ENCODE measurements around the gene DST.
A peak's percentile ranks its signal among the peaks of the same experiment; 100 is the strongest.

DST gene

DNA sequence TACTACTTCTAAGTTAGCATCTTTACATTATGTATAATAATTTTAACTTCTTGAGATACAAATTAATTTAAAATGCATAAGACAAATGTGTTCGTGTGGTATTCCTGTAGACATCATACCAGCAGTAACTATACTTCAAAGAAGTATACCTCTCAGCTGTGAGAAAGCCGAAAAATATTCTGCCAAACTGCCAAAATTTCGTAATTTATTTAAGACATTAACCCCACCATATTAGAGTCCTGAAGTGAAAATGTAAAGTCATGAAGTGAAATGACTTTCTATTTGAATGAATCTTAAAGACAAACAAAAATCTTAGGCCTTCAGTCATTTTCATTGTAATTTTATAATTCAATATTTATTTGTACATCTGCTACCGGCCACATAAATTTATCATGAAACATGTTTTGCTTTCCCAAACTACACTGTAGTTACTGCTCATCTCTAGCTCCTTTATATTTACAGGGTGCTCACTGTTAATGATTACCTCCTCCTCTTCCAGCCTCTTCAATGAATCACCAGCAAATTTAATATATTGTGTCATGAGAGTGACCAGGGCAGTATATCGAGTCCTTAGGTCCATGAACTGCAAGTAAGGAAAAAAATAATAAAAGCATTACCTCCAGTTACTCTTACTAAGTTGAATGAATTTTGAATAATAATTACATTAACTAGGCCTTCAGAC, 18.5 kb downstream of the DST start:
- no peak for DNase-seq (ENCODE audit: low read depth)

DNA sequence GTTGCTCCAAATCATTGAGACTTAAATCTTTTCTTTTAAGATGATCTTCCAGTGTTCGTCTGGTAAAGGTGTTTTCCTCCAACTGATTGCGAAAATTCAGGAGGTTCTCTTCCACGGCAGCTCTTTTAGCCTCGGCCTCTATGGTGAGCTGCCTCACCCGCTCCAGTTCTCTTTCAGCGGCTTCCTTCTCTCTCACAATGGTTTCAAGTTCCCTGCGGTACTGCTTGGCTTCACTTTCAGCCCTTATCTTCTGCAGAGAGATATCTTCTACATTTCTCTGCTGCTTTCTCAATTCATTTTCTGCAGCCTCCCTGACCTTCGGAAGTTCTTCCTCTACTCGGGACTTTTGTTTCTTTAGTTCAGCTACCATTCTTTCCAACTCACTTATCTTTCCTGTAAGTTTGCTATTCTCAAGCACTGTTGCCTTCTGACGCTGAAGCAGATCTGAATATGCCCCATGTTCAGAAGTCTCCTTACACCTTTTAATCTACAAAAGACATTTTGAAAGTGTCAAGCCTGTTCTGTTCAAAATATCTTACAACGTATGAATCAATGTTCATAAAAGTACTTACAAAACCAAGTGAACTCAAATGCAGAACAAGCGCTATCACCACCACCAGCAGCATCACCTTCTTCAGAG, 22.3 kb downstream of the DST start:
- no peak for DNase-seq (ENCODE audit: low read depth)

DNA sequence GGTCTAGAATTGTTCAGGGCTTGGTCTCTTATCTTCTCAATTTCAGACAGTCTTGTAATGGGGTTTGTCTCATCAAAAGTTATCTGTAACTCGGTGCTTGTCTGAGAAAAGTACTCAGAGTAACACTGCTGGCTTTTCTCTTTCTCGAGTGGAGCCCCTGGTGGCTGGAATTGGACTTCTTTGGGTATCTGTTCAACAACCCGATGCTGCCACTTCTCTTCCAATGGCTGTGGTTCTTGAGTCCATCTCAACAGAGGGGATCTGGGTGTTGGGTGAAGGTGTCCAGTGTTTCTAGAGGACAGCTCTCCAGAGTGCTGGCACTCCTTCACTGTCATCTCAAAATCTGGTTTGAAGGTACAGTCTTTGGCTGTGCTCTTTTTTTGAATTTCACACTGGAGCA, 24.6 kb downstream of the DST start:
- no peak for DNase-seq (ENCODE audit: low read depth)

DNA sequence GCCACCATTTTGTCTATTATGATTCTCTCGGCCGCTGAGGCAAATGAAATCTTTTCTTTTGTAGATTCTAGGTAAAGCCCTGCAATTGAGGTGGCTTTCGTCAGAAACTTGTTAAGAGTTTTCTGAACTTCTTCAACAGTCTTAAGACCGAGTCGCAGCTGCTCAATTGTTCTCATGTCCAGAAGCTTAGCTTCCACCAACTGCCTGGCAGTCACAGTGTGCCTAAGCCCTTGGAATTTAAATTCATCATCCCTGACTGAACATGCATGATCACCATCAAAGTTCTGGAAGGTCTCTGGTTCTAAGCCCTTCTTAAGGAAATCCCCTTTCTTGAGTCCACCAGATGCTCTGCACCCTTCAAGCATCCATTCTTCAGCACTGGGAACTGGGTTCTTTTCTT, 25.7 kb downstream of the DST start:
- DNase-seq (ENCODE audit: low read depth) = no peak

DNA sequence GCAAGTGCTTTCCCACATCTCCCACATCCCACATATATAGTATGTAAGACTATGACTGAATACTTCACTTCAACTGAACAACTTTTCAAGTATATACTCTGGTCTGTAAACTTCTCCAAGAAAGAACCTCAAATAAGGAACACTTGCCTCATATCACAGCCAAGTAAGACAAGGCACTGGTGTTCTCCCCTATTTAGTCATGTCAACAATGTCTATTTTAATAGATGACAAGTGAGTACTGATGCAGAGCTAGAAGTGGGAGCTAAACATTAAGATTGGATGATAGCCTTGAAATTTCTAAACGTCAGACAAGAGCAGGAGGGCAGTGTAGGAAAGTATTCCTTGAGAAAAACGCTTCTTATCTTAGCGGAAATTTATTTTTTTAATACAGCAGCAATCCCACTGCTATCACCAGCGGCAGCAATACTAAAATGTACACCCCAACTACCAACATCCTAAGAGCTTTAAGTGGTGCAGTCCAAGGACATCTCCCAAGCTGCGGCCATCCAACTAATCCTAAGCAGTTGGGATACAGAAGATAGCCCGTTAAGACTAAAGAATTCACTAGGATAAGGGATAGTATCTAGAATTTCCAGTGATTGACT, 29.3 kb downstream of the DST start:
- no peak for DNase-seq (ENCODE audit: low read depth)

DNA sequence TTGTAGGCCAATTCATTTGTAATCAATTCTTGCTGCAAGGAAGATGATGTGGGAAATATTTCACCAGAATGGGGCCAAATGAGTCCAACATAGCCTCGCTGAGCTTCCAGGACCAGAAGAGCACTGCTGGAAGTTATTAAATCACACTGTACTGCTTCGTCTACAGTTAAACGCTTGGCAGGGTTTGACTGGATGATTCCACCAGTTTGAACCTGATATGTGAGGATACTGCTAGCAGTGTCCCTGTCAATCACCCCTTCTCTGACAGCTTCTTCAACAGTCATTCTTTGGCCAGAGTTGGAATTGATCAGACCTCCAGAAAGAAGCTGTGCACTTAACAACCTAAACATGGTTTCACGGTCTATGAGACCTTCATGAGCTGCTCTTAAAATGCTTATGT, 34.4 kb downstream of the DST start:
- DNase-seq (ENCODE audit: low read depth) = no peak

DNA sequence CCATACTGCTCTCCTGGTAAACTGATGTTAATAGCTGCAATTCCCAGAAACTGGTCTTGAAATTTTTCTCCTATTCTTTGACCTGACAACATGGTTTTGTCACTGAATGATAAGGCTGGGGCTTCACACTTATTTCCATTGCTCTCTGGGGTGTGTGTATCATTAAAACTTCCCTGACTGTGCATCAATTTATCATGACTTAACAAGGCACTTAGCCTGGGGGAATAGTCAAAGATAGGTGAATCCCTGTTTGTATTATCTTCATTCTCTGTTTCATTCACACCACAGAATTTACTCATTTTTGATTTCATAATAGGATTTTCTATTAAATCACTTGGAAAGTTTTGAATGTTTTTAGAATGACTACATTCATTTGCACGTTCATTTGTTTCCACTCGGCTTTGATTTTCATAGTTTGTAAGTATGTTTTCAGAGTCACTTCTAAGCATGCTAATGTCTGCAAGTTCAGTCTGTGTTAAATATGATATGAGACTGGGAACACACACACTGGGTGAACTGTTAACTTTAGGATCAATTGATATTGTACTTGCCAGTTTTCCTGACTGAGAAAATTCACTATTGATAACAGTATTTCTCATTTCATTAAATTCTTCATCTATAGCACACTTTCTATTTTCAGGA, 35.5 kb downstream of the DST start:
- DNase-seq (ENCODE audit: low read depth) = no peak

DNA sequence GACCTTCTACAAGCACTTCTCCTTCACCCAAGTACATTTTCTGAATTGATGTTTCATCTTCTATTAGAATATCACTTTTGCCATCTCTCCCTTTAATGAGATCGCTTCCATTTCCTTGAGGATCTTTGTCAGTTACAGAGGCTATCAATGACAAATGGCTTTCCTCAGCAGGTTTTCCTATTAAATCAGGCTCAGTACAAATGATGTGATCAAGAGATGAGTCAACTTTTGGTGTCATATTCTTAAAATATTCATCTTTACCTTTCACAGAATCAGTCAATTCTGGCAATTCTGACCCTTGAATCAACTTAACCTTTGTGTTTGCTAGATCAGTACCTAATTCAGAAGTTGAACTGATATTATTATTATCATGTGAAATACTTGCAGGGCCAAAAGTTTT, 37.3 kb downstream of the DST start:
- DNase-seq (ENCODE audit: low read depth) = no peak

DNA sequence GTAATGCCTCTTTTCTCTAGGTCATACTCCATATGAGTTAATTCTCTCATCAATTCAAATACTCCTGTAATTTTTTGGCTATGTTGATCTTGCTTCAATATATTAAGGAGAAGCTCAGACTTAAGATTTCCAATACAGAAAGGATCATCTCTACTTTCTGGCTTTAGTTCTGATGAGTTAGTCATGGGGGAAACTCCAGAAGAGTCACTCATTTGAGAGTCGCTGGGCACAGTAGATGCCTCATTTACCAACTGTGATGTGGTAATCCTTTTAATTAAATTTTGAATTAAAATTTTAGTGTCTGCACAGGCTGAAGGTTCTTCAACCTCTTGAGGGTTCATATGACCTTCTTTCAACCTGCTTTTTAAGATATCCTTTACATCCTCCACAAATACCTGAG, 38.5 kb downstream of the DST start:
- DNase-seq (ENCODE audit: low read depth) = no peak

DNA sequence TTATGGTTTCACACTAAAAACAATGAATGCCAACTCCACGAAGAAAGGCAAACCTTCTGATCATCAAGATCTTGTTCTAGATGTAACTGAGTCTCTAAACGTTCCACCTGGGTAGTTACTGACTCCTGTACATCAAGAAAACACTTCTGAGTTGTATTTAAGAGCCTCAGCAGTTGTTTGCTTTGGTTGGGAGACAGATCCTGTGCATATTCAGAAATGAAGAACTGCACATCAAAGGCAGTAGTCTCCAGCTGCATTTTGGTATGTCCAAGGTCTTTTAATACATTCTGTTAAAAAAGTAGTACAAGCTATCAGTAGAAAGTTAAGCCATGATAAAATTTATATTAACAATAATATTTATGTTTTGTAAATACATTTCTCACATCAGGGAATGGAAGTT, 41.3 kb downstream of the DST start:
- DNase-seq (ENCODE audit: low read depth) = no peak

DNA sequence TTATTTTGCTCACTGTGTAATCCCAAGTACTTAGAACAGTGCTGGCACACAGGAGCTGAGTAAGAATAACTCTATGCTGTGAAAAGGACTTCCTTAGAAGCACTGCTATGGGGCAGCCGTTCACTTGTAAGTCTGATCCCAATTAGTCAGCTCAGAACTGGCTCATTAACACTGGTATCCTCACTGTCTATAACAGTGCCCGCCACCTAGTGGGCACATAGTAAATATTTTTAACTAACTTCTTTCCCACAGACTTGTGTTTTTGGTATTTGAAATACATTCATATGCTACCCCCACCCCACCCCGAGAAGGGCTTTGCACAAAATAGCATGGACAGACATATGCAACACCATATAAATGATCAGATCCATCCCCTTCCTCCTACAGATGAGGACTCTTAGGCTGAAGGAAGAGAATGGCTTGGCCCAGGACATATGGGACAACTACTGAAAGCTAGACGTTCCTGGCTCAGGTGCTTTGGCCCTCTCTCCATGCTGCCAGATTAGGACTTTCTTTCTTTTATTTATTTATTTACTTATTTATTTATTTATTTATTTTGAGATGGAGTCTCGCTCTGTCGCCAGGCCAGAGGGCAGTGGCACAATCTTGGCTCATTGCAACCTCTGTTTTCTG, 47.1 kb downstream of the DST start:
- peak; percentile 16 for DNase-seq (ENCODE audit: low read depth)

DNA sequence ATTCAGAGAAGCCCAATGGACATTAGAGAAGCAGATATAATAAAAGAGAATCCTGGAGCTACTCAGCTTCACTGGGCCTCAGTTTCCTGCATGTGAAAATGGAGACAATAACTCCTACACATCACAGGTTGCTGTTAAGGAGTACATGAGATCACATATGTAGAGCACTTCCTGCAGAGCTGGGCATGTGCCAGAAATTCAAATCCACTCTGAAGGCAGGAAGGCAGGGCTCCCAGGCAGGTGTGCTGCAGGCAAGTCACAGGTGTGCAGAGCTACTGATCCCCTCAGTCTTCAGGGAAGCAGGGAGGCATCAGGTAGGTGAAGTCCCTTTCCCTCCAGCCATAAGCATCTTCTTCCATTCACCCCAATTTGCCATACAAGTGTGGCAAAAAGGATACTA, 48.0 kb downstream of the DST start:
- DNase-seq (ENCODE audit: low read depth) = no peak

DNA sequence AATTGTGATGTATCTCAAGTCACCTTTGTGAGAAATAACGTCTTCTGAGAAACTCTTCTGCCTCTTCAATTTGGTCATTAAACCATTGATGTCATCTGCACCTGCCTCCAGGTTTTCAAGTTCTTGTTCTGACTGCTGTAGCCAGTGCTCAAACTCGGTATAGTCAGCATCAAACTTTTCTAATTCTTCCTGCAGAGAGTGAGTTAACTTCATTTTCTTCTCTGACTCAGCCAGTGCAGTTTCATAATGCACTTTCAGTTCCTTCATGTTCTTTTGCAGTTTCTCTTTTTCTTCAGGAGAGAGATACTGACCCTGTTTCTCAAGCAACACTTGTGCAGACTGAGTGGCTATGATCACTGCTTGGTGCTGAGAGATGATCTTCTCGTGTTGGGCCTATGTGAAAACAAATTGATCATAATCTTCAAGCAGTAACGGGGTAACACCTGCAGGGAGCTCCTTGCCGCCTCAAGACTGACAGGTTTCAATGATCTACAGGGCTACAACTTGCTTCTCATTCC, 48.8 kb downstream of the DST start:
- DNase-seq (ENCODE audit: low read depth) = no peak

DNA sequence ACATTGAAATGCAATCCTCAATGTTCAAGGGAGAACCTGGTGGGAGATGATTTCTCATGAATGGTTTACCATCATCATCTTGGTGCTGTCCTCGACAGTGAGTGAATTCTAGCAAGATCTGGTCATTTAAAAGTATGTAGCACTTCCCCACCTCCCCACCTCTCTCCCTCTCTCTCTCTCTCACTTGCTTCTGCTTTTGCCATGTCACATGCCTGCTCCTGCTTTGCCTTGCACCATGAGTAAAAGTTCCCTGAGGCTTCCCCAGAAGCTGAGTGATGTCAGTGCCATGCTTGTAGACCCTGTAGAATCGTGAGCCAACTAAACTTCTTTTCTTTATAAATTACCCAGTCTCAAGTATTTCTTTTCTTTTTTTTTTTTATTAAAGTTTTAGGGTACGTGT, 60.5 kb downstream of the DST start:
- DNase-seq (ENCODE audit: low read depth) = no peak

DNA sequence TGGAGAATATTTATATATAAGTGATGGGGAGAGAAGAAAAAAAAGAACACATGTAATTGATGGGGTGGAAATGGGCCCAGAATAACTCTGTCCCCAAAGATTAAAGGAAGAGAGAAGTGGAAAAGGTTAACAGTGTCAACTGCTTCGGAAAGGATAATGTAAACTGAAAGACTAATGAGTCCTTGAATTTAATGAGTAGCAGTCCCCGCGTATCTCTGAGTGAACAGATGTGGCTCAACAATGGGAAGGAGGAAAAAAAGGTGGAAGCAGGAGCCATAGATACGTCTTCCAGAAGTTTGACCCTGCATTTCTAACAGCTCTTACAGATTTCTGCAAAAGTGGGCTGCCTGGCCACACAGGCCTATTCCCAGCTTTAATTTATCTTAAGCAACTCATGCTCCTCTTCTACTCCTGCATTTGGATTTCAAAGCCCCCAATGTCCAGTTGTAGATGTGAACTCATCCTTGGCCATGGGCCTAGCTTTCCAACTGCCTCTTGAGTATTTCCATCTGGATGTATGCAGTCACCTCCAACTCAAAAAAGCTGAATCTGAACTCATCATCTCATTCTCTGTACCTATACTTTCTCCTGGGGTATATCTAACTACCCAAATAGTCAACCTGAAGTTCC, 61.3 kb downstream of the DST start:
- DNase-seq (ENCODE audit: low read depth) = no peak

DNA sequence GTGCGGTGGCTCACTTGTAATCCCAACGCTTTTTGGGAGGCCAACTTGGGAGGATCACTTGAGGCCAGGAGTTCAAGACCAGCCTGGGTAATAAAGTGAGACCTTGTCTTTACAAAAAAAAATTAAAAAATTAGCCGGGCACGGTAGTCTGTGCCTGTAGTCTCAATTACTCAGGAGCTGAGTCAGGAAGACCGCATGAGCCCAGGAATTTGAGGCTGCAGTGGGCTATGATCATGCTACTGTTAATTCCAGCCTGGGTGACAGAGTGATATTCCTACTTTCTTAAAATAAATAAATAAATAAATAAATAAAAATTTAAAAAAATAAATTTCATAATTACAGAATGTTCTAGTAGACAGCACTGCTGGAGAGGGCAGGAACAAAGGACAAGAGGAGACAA, 62.4 kb downstream of the DST start:
- DNase-seq (ENCODE audit: low read depth) = no peak

DNA sequence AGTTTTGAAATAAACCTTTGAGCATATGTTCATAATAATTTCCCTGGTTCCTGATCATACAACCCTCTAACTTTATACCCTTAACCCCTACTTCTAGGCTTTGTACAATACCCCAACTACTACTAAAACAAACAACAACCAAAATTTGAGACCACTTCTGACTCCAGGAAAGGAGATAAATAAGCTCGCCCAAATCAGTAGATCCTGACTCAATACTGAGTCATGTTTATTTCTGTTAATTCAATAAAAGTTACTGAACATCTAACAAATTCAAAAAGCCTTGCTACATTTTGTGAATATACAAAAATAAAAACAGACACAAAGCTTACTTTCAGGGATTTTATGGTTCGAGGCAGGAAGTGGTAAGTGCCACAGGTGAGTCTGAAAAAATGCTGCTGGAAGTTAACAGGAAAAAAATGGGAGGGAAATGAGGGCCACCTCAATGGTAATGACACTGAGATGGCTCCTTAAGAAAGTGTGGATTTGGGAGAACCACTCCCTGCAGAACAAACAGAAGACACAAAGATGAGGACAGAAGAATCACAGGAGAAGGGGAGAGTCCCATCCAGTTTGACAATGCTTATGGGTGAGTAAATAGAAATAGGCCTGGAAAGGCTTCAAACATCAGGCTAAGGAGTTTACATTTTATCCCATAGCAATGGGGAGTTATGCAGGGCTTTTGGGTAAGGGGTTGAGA, 63.4 kb downstream of the DST start:
- DNase-seq (ENCODE audit: low read depth) = no peak

DNA sequence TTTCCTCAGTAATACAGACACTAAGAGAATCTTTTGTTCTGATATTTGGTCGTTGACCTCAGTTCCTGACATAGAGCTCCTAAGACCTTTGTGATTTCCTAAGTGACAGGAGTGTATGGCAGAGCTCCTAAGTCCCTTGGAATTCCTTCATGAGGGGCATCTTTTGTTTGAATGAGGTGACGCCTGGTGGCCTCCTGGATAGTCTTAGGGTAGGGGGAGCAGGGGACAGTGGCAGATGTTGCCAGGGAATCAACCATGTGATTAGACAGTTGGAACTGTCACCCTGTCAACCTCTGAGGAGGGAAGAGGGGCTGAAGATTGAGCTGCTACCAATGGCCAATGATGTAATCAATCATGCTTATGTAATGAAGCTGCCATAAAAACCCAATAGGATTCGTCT, 67.0 kb downstream of the DST start:
- no peak for DNase-seq (ENCODE audit: low read depth)

DNA sequence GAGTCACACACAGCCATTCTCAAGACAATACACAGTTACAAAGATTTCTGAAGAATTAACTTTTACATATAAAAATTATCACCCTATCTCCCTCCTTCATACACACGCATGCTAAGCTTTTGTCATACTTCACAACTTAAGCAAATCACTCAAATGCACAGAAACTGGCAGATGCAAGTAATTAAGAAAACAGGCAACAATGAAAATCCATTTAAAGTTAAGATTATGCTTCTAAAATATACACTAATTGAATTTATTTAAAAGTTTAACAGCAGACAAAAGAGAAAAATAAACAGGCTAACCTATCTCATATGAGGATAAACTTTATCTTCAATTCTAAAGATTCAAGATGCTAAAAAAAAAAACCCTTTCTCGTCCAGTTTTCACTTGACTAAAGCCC, 68.4 kb downstream of the DST start:
- no peak for DNase-seq (ENCODE audit: low read depth)

DNA sequence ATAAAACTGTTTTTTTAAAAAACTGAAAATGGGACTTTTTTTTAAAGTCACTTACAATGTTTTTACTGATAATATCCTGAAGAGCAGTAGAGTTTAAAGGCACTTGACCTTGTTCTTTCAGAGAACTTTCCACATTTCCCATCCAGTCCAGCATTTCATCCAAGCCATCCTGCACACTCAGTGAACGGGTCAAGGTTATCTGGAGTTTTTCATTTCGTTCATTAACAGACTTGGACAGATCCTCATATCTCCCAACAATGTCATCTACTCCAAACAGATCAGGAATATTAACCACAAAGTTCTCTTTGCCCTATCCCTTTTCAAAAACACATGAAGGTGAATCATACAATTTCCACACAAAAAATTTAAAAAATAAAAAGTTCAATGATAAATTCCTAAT, 69.1 kb downstream of the DST start:
- no peak for DNase-seq (ENCODE audit: low read depth)

DNA sequence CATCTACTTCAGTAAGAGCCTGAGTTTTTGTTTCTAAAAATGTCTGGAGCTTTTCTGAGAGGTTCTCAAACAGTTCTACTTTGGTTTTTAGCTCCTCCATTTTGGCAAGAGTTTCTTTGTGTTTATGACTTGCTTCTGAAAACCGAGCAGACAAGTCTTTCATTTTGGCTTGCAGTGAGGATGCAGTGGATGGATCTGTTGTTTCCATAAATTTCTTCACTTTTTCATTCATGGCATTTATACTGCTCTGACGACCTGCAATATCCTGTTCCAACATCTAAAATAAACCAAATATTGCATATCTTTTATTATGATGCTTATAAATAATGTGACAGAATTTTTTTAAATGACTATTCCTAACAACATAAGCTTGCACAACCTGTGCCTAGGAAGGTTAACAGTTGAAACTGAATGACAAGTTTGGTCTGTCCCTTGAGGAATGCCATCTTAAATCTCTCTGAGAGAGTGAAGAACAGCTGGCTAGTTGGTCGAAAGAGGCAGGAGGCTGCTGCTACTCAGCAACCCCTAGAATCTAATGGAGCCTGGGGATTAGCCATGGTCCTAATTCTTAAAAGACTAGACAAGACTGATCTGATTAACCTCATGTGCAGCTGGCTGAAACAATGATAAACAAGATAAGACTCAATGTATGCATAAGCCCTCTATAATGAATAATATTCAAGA, 69.8 kb downstream of the DST start:
- no peak for DNase-seq (ENCODE audit: low read depth)
